Measurements from ENCODE around the gene PPP3R1.

PPP3R1 gene

GRCh38 chr2:68238955-68239822, 13.1 kb downstream of the PPP3R1 start:
- H3K27ac ChIP-seq = no peak overlapping the region
- TF ChIP-seq CTCF (conservative IDR thresholded peaks at IDR 0.05) = no peak

- no peak for TF ChIP-seq CTCF (conservative IDR thresholded peaks at IDR 0.05)
- H3K27ac ChIP-seq = 0 out of 2 replicates have a peak overlapping the region, but pooled peaks have one; percentile 1
Observed at GRCh38 chr2:68237976-68238580, 14.3 kb downstream of the PPP3R1 start.

- TF ChIP-seq CTCF (conservative IDR thresholded peaks at IDR 0.05) = no peak
- H3K27ac ChIP-seq = no peak overlapping the region
Observed at GRCh38 chr2:68237404-68237803, 14.9 kb downstream of the PPP3R1 start.

GRCh38 chr2:68236876-68237275, 15.5 kb downstream of the PPP3R1 start:
- H3K27ac ChIP-seq = no peak overlapping the region
- TF ChIP-seq CTCF (conservative IDR thresholded peaks at IDR 0.05) = no peak

GRCh38 chr2:68236103-68236734, 16.1 kb downstream of the PPP3R1 start:
- no peak for TF ChIP-seq CTCF (conservative IDR thresholded peaks at IDR 0.05)
- no peak overlapping the region for H3K27ac ChIP-seq

- H3K27ac ChIP-seq = no peak overlapping the region
- no peak for TF ChIP-seq CTCF (conservative IDR thresholded peaks at IDR 0.05)
Observed at GRCh38 chr2:68235090-68235489, 17.2 kb downstream of the PPP3R1 start.

- H3K27ac ChIP-seq = no peak overlapping the region
- no peak for TF ChIP-seq CTCF (conservative IDR thresholded peaks at IDR 0.05)
Observed at GRCh38 chr2:68234405-68234804, 17.9 kb downstream of the PPP3R1 start.

Data from VCaP (cell line).